Colonic mucosa (tissue), 4 donors: Measurements from ENCODE around the gene PAFAH2. TPM values are rescaled to one million over a fixed set of nuclear protein-coding genes. Genes with fewer than 3 reads are reported as not detected.

Experiments
- DNase-seq: peaks from one replicate; pipeline ENCODE4 v3.0.0-alpha.2; 2020
- H3K27ac ChIP-seq: fragments of 200-600 bp; one replicate; pipeline ENCODE4 v1.8.0; 2021
- H3K27me3 ChIP-seq: fragments of 200-600 bp; one replicate; pipeline ENCODE4 v1.8.0; 2021
- H3K36me3 ChIP-seq: fragments of 200-600 bp; one replicate; pipeline ENCODE4 v1.8.0; 2021
- H3K4me1 ChIP-seq: fragments of 200-600 bp; one replicate; pipeline ENCODE4 v1.8.0; 2021; ENCODE audit warnings: mild to moderate bottlenecking
- H3K4me3 ChIP-seq: fragments of 200-600 bp; one replicate; pipeline ENCODE4 v1.8.0; 2021
- H3K9ac ChIP-seq, 2 donors: one replicate each; pipeline ENCODE4 v1.7.0; 2013; ENCODE audit warnings: control low read depth in 2 of 2, low read depth in 2 of 2, low read length in 2 of 2
- H3K9me3 ChIP-seq: fragments of 200-600 bp; one replicate; pipeline ENCODE4 v1.8.0; 2021
- intact Hi-C: fragments of 100-400 bp; cut with DNase I; formaldehyde crosslinking; loops from one replicate; pipeline ENCODE4 v1.14.1; 2022
- total RNA-seq, 2 donors: library from RNA; stranded (reverse); fragmentation: NEBNext Ultra II Directional in 1 of 2; extraction: Animal tissue kit (Norgen Biotek cat#: 25700) in 1 of 2; gene quantifications; one replicate each; pipeline ENCODE4 v1.2.1, GENCODE V29; 2021
- TF ChIP-seq, protein P1 (sequence below): fragments of 200-600 bp; IDR thresholded peaks from one replicate; pipeline ENCODE4 v1.8.0; 2022; ENCODE audit warnings: antibody characterized with exemption, mild to moderate bottlenecking
- donor health status: healthy.
- donor health status: DM: no; HTN: no; CAD: no.
- donor health status: DM: no; HTN: no; CAD: no.

The PAFAH2 gene
- total RNA-seq, 2 donors from 2014 or later = 34.8 to 40.8 TPM

DNA sequence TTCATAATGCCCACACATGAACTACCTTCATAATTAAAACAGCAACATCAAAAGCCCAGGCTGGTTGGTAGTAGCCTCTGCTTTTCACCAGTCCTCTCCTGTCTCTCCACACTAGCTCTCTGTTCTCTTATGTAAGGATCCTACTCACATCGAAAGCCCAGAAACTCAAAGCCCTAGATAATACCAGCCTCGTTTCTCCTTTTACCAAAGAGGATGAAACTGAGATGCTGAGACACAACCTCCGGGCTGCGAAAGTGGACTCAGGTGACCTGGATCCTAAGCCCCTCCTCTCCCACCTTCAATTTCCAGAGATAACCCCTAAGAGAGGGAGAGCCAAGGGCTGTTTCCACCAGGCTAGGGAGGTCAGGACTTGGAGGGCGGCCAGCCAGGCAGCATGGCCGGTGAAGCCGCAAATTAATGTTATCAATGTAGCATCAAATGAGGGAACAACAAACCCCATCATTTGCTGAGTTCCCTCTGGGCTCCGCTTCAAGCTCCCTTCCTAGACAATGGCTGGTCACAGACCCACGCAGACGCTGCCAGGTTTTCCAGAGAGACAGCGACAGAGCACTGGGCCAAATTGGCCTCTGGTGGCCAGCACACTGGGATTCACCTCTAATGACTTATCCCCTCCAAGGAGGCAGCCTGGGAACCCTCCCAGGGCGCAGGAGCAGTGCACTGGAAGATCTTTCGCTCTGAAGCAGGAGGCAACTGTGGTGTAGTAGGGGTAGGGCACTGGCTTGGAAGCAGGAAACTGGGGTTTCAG, 70.9 kb downstream of the PAFAH2 start:
- Histone ChIP-seq H3K9me3 (no peaks in the 10 kb centered on the region), H3K27ac (no peak overlapping the region), H3K9ac (no peak overlapping the region), H3K4me3 (no peak overlapping the region), H3K36me3 (no peaks in the 10 kb centered on the region), H3K4me1 (peaks cover 3% of the 10 kb centered on the region), H3K27me3 (no peaks in the 10 kb centered on the region)
- intact Hi-C loops = no loop called here
- TF ChIP-seq, protein P1, sequence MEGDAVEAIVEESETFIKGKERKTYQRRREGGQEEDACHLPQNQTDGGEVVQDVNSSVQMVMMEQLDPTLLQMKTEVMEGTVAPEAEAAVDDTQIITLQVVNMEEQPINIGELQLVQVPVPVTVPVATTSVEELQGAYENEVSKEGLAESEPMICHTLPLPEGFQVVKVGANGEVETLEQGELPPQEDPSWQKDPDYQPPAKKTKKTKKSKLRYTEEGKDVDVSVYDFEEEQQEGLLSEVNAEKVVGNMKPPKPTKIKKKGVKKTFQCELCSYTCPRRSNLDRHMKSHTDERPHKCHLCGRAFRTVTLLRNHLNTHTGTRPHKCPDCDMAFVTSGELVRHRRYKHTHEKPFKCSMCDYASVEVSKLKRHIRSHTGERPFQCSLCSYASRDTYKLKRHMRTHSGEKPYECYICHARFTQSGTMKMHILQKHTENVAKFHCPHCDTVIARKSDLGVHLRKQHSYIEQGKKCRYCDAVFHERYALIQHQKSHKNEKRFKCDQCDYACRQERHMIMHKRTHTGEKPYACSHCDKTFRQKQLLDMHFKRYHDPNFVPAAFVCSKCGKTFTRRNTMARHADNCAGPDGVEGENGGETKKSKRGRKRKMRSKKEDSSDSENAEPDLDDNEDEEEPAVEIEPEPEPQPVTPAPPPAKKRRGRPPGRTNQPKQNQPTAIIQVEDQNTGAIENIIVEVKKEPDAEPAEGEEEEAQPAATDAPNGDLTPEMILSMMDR = no peak
- no peak for DNase-seq

DNA sequence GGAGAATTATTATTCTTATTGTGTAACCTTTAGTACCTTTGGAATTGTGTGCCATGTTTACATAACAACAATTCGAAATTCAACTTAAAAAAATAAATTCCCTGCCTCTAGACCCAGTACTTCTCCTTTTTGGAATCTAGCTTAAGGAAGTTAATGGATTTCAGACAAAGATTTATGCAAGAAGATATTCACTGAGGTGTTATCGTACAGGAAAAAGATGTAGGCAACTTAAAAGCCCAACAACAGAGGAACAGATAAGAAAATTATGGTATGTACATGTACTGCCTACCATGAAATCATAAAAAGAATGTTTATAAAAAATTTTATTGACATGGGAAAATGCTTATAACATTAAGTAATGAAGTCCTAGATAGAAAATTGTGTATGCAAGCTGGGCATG, 73.4 kb downstream of the PAFAH2 start:
- peaks cover 3% of the 10 kb centered on the region for H3K4me1 ChIP-seq
- TF ChIP-seq, protein P1 = no peak
- no peak overlapping the region for H3K4me3 ChIP-seq
- H3K9me3 ChIP-seq = no peaks in the 10 kb centered on the region
- DNase-seq = no peak
- intact Hi-C loops = no loop called here
- no peak overlapping the region for H3K27ac ChIP-seq
- no peaks in the 10 kb centered on the region for H3K36me3 ChIP-seq
- H3K27me3 ChIP-seq = no peaks in the 10 kb centered on the region
- H3K9ac ChIP-seq = no peak overlapping the region

DNA sequence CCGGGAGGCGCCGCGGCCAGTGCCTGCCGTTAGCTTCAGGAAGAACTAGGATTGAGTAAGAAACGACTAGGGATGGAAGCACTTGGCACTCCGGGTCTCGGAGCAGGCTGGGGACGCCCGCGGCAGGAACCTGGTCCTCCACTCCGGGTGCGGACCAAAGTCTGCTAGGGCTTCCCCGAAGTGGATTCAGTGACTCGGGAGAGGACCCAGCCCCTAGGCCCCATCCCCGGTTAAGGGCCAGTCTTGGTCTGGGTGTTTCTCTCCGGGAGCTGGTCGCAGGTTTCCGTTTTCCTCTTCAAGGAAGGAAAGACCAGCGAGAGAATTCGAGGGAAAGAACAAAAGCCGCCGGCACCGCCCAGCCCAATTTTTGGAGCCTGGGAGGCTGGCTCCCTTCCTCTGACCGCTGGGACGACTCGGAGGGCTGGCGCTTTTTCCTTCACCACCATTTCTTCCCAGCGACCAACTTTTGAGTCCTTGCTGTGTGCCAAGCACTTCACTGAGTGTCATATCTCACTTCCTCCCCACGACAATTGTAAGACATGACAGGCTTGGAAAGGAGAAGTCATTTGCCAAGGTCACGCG, 74.8 kb downstream of the PAFAH2 start:
- TF ChIP-seq, protein P1 = no peak
- peak overlapping the region; percentile 60 for H3K4me3 ChIP-seq
- H3K36me3 ChIP-seq = no peaks in the 10 kb centered on the region
- peak overlapping the region; percentile 20 for H3K27ac ChIP-seq
- peaks cover 3% of the 10 kb centered on the region for H3K4me1 ChIP-seq
- intact Hi-C loops = no loop called here
- H3K9ac ChIP-seq = peak overlapping the region; percentile 54 to 55
- H3K9me3 ChIP-seq = no peaks in the 10 kb centered on the region
- no peaks in the 10 kb centered on the region for H3K27me3 ChIP-seq
- peak; percentile 47 for DNase-seq

DNA sequence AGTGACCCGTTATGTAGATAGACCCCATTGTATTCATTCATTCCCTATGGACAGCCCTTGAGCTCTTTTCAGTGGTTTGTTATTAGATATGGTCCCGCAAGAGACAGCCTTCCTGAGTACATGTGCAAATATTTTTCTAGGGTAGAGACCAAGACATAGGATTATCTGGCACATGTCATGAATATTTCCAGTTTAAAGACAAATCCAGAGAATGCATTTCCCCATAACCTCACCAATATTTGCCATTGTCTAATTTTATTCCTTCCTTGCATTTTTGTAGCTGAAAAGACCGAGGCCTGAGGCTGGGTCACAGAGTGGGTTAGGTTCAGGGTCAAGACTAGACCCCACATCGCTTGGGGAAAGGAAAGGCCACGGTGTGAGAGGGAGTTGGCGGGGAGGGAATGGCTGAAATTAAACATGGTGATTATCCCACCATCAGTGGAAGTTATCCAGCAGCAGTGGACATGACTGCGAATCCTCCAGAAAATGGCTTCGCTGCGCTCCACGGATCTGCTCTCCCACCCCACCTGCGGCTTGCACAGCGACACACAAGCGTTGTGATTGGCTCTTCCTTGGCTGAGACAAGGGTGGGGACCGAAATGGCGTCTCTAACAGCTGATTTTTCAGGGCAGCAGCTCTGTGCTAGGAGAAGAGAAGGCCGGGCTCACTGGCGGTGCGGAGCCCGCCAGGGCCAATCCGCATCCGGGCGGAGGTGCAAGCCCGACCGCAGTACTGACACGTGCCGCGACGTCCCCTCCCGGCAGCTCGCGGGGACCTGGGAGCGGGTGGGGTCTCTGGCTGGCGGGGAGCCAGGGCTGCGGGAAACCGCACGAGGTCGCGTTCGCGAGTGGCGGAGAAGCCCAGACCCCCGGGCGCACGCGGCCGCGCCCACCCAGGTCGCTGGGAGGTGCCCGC, 75.5 kb downstream of the PAFAH2 start:
- Histone ChIP-seq H3K27ac (peak overlapping the region; percentile 20), H3K27me3 (no peaks in the 10 kb centered on the region), H3K9me3 (no peaks in the 10 kb centered on the region), H3K9ac (peak overlapping the region; percentile 54 to 58), H3K36me3 (no peaks in the 10 kb centered on the region), H3K4me3 (peak overlapping the region; percentile 60), H3K4me1 (peaks cover 3% of the 10 kb centered on the region)
- TF ChIP-seq, protein P1 = no peak
- DNase-seq = peak; percentile 46
- intact Hi-C loops = no loop called here

DNA sequence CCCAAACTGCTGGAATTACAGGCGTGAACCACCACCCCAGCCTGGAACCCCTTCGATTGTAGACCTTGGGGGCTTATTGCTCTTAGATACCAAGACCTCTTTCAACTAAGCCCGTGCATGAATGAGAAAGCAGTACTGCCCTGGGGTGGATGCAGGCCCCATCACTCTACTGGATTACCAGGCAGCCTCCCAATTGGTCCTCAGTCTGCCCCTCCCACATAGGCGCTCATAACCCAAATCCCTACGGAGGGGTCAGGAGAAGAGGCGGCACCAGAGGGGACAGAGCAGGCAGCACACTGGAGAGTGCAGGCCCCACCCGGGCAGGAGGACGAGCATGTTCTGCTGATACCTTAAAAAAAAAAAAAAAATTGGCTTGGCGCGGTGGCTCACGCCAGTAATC, 79.2 kb downstream of the PAFAH2 start:
- no peaks in the 10 kb centered on the region for H3K36me3 ChIP-seq
- intact Hi-C loops = no loop called here
- no peak for DNase-seq
- H3K9ac ChIP-seq = no peak overlapping the region
- TF ChIP-seq, protein P1 = no peak
- no peak overlapping the region for H3K4me3 ChIP-seq
- no peaks in the 10 kb centered on the region for H3K9me3 ChIP-seq
- H3K4me1 ChIP-seq = peaks cover 3% of the 10 kb centered on the region
- no peaks in the 10 kb centered on the region for H3K27me3 ChIP-seq
- H3K27ac ChIP-seq = no peak overlapping the region
